Measurements from ENCODE around the gene LPCAT4.

- TF ChIP-seq CTCF (IDR thresholded peaks at IDR 0.05; ENCODE audit: low read depth, low read length) (no peak), POLR2A (IDR thresholded peaks at IDR 0.05; ENCODE audit: extremely low read depth, insufficient read length) (no peak), MAX (IDR thresholded peaks at IDR 0.05; ENCODE audit: low read depth, low read length) (no peak)
Measured at GRCh38 chr15:34365836-34366235, 1.2 kb downstream of the LPCAT4 start.
